ENCODE data around the gene CHIT1.

Gene CHIT1

DNA sequence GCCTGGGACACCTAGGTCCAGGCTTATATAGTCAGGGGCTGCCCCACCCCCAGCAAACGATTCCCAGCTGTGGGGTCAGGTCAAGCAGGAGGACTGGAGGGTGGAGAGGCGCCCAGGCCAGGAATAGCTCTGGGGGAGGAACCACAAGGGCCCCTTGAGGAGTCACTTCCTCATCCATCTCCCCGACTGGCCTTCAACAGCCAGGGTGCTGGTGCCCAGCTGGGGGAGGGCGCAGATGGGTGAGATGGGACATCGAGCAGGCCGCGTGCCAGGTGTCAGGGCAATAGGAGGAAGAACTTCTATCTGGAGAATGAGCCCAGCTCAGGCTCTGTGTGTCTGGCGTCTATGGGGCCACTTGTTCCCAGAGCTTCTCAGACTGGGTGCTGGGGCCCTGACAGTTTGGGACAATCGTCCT is 53.6 kb downstream of the CHIT1 start:
- TF ChIP-seq, protein P1, sequence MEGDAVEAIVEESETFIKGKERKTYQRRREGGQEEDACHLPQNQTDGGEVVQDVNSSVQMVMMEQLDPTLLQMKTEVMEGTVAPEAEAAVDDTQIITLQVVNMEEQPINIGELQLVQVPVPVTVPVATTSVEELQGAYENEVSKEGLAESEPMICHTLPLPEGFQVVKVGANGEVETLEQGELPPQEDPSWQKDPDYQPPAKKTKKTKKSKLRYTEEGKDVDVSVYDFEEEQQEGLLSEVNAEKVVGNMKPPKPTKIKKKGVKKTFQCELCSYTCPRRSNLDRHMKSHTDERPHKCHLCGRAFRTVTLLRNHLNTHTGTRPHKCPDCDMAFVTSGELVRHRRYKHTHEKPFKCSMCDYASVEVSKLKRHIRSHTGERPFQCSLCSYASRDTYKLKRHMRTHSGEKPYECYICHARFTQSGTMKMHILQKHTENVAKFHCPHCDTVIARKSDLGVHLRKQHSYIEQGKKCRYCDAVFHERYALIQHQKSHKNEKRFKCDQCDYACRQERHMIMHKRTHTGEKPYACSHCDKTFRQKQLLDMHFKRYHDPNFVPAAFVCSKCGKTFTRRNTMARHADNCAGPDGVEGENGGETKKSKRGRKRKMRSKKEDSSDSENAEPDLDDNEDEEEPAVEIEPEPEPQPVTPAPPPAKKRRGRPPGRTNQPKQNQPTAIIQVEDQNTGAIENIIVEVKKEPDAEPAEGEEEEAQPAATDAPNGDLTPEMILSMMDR (IDR thresholded peaks at IDR 0.05; ENCODE audit: low read depth, low read length, missing control alignments): no peak
- no peak overlapping the region for H3K4me3 ChIP-seq (ENCODE audit: low read depth, low read length)
- DNase-seq (ENCODE audit: low read depth): no peak

DNA sequence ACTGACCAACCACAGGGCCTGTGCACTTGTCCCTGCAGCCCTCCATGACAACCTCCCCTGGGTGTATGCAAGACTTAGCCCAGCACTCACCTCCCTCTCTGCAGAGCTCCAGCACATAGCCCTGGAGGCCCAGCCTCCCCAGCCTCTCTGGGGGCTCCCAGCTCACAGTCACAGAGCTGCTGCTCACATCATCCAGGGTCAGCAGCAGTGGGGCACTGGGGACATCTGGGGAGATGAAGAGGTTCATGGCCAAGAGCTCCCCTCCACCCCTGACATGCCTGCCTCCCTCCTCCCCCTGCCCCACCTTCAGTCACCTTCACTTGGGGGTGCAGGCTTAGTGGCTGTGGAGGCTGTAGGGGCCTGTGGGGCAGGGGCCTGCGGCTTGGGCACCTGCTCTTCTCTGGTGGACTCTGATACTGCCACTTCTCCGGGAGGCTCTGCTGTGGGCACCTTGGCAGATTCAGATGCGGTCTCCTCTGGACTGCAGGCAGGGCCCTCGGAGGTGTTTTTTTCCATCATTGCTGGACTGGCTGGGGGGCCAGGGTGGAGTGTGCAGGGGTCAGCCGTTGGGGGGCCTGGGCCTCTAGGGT is 54.1 kb downstream of the CHIT1 start, which contains the start of gene MYBPH:
MYBPH (minus strand) TSS at position 590 of the 590 bp plus-strand sequence; CDS start at position 519, 71 bp downstream.
- H3K4me3 ChIP-seq (ENCODE audit: low read depth, low read length): no peak within 1 kb of the TSS
- DNase-seq (ENCODE audit: low read depth): no peak
- TF ChIP-seq, protein P1 (IDR thresholded peaks at IDR 0.05; ENCODE audit: low read depth, low read length, missing control alignments): no peak

DNA sequence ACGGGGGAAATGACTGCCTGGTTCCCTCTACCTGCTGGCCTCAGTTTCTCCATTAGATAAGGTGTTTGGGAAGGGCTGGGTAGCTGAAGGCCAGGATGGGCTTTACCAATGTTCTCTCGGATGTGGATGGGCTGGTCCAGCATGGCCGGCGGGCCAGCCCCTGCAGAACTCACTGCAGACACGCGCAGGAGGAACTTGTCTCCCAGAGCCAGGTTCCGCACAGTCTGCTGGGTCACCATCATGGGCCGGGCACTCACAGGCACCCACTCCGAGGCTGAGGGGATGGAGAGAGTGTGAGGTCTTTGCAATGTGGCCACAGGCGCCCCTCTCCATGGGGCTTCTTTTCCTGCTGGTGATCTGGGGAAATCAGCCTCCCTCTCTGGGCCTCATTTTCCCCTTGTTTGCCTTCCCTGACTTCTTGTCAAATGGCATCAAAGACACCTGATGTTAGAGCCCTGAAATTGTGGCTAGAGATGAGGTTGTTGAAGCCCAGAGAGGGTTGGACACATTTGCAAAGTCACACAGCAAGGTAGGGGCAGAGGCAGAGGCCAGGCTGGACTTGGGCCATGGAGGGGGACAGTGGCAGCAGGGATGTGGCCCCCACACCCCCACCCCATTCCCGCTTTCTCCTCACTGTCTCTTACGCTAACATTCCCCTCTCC is 55.0 kb downstream of the CHIT1 start:
- no peak for DNase-seq (ENCODE audit: low read depth)
- H3K4me3 ChIP-seq (ENCODE audit: low read depth, low read length): no peak overlapping the region
- TF ChIP-seq, protein P1 (IDR thresholded peaks at IDR 0.05; ENCODE audit: low read depth, low read length, missing control alignments): no peak

DNA sequence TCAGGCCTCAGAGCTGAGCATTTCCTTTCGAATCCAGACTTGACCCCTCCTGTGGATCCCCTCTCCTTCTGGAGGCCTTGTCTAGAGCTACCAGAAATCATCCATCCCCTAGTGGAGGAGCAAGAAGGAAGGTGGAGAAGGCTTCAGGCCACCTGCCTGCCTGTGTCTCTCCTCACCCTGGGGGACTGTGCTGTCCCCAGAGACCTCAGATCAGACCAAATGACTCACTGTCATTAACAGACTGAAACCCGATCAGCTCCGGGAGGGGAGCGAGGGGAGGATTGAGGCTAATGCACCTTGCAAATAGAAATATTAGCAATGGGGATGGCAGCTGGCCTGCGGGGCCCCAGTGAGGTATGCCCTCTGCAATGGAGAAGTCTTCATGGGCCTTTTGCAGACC is 55.9 kb downstream of the CHIT1 start:
- DNase-seq (ENCODE audit: low read depth): peak; percentile 12
- no peak overlapping the region for H3K4me3 ChIP-seq (ENCODE audit: low read depth, low read length)
- TF ChIP-seq, protein P1 (IDR thresholded peaks at IDR 0.05; ENCODE audit: low read depth, low read length, missing control alignments): no peak

DNA sequence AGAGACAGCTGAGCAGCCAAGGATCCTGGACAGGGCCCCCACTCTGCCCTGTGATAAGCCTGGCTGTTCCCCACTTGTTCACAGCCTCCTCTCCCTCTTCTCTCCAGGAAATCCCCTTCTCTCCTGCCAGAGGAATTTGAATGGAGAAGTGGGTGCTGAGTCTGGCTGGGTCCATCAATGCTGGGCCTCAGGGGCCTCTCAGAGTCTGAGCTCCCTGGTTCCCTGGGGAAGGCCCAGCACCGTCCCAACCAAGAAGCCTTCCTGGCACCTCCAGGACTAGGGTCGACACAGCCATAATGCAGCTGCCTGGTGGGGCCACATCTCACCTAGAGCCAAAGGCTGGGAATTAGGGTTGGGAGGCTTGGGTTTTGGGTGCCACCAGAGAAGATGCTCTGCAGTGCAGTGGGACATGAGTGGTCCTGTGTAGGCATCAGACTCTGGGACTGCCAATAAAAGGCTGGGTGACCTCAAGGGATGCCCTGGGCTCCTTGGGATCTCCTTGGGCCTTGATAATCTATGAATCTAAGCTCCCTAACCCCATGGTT is 56.4 kb downstream of the CHIT1 start:
- H3K4me3 ChIP-seq (ENCODE audit: low read depth, low read length): no peak overlapping the region
- TF ChIP-seq, protein P1 (IDR thresholded peaks at IDR 0.05; ENCODE audit: low read depth, low read length, missing control alignments): no peak
- no peak for DNase-seq (ENCODE audit: low read depth)

DNA sequence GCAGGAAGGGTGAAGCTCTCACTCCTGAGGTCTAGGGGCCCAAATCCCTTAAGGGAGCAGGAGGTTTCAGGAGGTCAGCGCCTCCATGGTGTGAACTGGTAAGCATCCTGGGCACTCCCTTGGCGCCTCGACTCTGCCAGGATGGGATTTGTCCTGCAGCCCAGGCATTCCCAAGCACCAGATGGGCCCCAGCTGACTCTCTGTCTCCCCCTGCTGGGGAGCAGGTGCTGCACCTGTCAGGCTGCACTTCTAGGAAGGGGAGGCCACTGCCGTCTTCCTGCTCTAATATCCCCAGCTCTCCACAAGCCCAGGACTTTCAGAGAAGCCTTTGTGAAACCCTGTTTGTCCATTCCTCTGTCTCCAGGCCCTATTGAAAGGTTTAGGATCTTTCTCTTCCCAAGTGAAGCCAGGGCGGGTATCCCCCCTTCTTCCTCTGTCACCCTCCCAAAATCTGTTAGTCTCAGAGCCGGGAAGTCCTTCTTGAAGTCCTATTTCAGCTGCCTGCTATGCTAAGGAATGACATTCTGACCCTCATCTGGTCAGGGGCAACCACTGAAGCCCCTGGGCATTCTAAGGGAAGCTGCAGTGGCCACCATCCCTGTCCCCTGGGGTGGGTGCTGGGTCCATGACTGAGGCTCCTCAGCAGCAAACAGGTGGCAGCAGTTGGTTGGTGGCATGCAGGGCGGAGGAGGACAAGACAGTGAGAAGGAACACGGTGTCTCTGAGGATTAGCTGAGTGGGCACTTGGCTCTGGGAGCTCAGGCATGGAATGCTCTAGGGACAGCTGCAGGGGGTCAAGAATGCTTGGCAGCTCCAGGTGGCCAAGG is 57.1 kb downstream of the CHIT1 start:
- H3K4me3 ChIP-seq (ENCODE audit: low read depth, low read length): no peak overlapping the region
- DNase-seq (ENCODE audit: low read depth): peak; percentile 8
- TF ChIP-seq, protein P1 (IDR thresholded peaks at IDR 0.05; ENCODE audit: low read depth, low read length, missing control alignments): peak; percentile 98

All from GM12864 (cell line).